ENCODE measurements around the gene CINP. TPM values are rescaled to one million over a fixed set of nuclear protein-coding genes. Genes with fewer than 3 reads are reported as not detected.

The CINP gene
- polyA plus RNA-seq, 1 donor from 2014 or later, result 23.1 TPM

GRCh38 chr14:102396521-102396920 lies 33.8 kb upstream of the CINP start:
- no peak overlapping the region for H3K4me3 ChIP-seq (ENCODE audit: low read length)
- H4K20me1 ChIP-seq (ENCODE audit: insufficient read depth), result no peaks in the 10 kb centered on the region
- TF ChIP-seq POLR2AphosphoS5 (IDR thresholded peaks at IDR 0.05) (no peak), RAD21 (conservative IDR thresholded peaks at IDR 0.05) (no peak), EP300 (conservative IDR thresholded peaks at IDR 0.05; ENCODE audit: poor library complexity, severe bottlenecking) (no peak), EZH2 (IDR thresholded peaks at IDR 0.05; ENCODE audit: borderline replicate concordance, insufficient read depth, low read length, poor library complexity, severe bottlenecking) (no peak), TAF1 (IDR thresholded peaks at IDR 0.05; ENCODE audit: low read depth) (no peak), REST (IDR thresholded peaks at IDR 0.05; ENCODE audit: borderline replicate concordance) (no peak), CTCF (IDR thresholded peaks at IDR 0.05; ENCODE audit: poor library complexity, severe bottlenecking) (no peak), SMC3 (conservative IDR thresholded peaks at IDR 0.05; ENCODE audit: poor library complexity) (no peak), MXI1 (conservative IDR thresholded peaks at IDR 0.05; ENCODE audit: poor library complexity, severe bottlenecking) (no peak)
- no peaks in the 10 kb centered on the region for H3K9me3 ChIP-seq (ENCODE audit: low read length)
- H3K27ac ChIP-seq (ENCODE audit: low read length), result no peak overlapping the region
- H3K36me3 ChIP-seq (ENCODE audit: insufficient read depth, low read length), result no peaks in the 10 kb centered on the region
- no peaks in the 10 kb centered on the region for H3K27me3 ChIP-seq (ENCODE audit: insufficient read depth, low read depth, low read length)
- H3F3A ChIP-seq (ENCODE audit: insufficient read depth, low read length, poor library complexity, severe bottlenecking), result no peaks in the 10 kb centered on the region
- H3K9ac ChIP-seq (ENCODE audit: low read length), result no peak overlapping the region
- H3K4me2 ChIP-seq (ENCODE audit: low read length), result no peak overlapping the region
- H3K79me2 ChIP-seq (replicated peaks; ENCODE audit: insufficient read depth, low read length), result no peaks in the 10 kb centered on the region
- H3K9me2 ChIP-seq (ENCODE audit: insufficient read depth, low read length), result no peaks in the 10 kb centered on the region
- no peak overlapping the region for H2AFZ ChIP-seq (ENCODE audit: low read depth, low read length)

GRCh38 chr14:102394717-102395375 lies 32.2 kb upstream of the CINP start:
- no peak overlapping the region for H3K27ac ChIP-seq (ENCODE audit: low read length)
- no peaks in the 10 kb centered on the region for H3K27me3 ChIP-seq (ENCODE audit: insufficient read depth, low read depth, low read length)
- peaks cover 5% of the 10 kb centered on the region for H3K36me3 ChIP-seq (ENCODE audit: insufficient read depth, low read length)
- no peaks in the 10 kb centered on the region for H3F3A ChIP-seq (ENCODE audit: insufficient read depth, low read length, poor library complexity, severe bottlenecking)
- H3K9me3 ChIP-seq (ENCODE audit: low read length), result no peaks in the 10 kb centered on the region
- H2AFZ ChIP-seq (ENCODE audit: low read depth, low read length), result no peak overlapping the region
- no peaks in the 10 kb centered on the region for H3K9me2 ChIP-seq (ENCODE audit: insufficient read depth, low read length)
- H3K4me3 ChIP-seq (ENCODE audit: low read length), result no peak overlapping the region
- no peaks in the 10 kb centered on the region for H3K79me2 ChIP-seq (replicated peaks; ENCODE audit: insufficient read depth, low read length)
- no peak overlapping the region for H3K4me2 ChIP-seq (ENCODE audit: low read length)
- H3K9ac ChIP-seq (ENCODE audit: low read length), result no peak overlapping the region
- TF ChIP-seq CTCF (IDR thresholded peaks at IDR 0.05; ENCODE audit: poor library complexity, severe bottlenecking) (no peak), TAF1 (IDR thresholded peaks at IDR 0.05; ENCODE audit: low read depth) (no peak), REST (IDR thresholded peaks at IDR 0.05; ENCODE audit: borderline replicate concordance) (no peak), EP300 (conservative IDR thresholded peaks at IDR 0.05; ENCODE audit: poor library complexity, severe bottlenecking) (no peak), RAD21 (conservative IDR thresholded peaks at IDR 0.05) (no peak), MXI1 (conservative IDR thresholded peaks at IDR 0.05; ENCODE audit: poor library complexity, severe bottlenecking) (no peak), EZH2 (IDR thresholded peaks at IDR 0.05; ENCODE audit: borderline replicate concordance, insufficient read depth, low read length, poor library complexity, severe bottlenecking) (no peak), SMC3 (conservative IDR thresholded peaks at IDR 0.05; ENCODE audit: poor library complexity) (no peak)
- no peaks in the 10 kb centered on the region for H4K20me1 ChIP-seq (ENCODE audit: insufficient read depth)

Data from neural cell (in vitro differentiated cells).